ENCODE results near the gene GALNT10. TPM values are rescaled to one million over a fixed set of nuclear protein-coding genes. Genes with fewer than 3 reads are reported as not detected.

GALNT10 gene
- polyA plus RNA-seq, 1 of the 3 experiments (the other 2 are of a cell fraction): 56.3 TPM

DNA sequence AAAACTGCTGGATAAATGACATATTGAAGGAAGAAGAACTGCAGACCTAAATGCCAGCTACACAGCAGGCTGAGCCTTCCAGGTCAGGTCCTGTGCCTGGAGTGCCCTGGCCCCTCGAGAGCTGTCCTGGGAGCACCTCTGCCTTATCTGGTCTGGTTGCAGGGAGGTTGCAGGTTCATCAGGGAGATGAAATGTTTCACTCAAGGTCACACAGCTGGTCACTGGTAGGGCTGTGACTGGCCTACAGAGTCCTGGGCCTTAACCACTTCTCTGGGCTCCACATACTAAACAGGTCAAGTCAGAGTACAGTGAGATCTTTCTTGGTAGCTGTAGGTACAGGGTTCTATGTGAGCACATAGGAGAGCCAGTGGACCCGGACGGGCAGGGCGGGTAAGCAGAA, 16.7 kb downstream of the GALNT10 start:
- no peaks in the 10 kb centered on the region for H3K27me3 ChIP-seq (ENCODE audit: insufficient read depth)
- no peak overlapping the region for H2AFZ ChIP-seq (ENCODE audit: low read depth)
- DNase-seq: no peak
- peaks cover 21% of the 10 kb centered on the region for H3F3A ChIP-seq (replicated peaks; ENCODE audit: insufficient read depth)
- CTCF ChIA-PET: interaction anchor here (0.6 to 1.5 kb wide), 3 partner anchors 10 to 200 kb away, joined by 3 to 5 read pairs (median 3); no protein-coding TSS in a partner anchor
- H3K27ac ChIP-seq (ENCODE audit: low read depth in 2 of 2, low read length in 1 of 2): no peak overlapping the region
- WGBS (ENCODE audit: low lambda C conversion rate): 83% methylated on average over 4 of the region's 4 CpGs
- peaks cover 86% of the 10 kb centered on the region for H3K79me2 ChIP-seq (ENCODE audit: insufficient read depth)
- H3K4me2 ChIP-seq: no peak overlapping the region
- TF ChIP-seq FOXM1 (IDR thresholded peaks at IDR 0.05; ENCODE audit: low read depth) (no peak), FOXJ3 (CRISPR knock-in tag; IDR thresholded peaks at IDR 0.05) (no peak), JUND (IDR thresholded peaks at IDR 0.05) (no peak), GATA2 (CRISPR knock-in tag; IDR thresholded peaks at IDR 0.05) (no peak)
- TF ChIP-seq, protein P1, sequence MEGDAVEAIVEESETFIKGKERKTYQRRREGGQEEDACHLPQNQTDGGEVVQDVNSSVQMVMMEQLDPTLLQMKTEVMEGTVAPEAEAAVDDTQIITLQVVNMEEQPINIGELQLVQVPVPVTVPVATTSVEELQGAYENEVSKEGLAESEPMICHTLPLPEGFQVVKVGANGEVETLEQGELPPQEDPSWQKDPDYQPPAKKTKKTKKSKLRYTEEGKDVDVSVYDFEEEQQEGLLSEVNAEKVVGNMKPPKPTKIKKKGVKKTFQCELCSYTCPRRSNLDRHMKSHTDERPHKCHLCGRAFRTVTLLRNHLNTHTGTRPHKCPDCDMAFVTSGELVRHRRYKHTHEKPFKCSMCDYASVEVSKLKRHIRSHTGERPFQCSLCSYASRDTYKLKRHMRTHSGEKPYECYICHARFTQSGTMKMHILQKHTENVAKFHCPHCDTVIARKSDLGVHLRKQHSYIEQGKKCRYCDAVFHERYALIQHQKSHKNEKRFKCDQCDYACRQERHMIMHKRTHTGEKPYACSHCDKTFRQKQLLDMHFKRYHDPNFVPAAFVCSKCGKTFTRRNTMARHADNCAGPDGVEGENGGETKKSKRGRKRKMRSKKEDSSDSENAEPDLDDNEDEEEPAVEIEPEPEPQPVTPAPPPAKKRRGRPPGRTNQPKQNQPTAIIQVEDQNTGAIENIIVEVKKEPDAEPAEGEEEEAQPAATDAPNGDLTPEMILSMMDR (IDR thresholded peaks at IDR 0.05): no peak
- H3K9me3 ChIP-seq: no peaks in the 10 kb centered on the region
- no peak overlapping the region for H3K9ac ChIP-seq
- no peaks in the 10 kb centered on the region for H3K9me2 ChIP-seq
- peaks cover 4 to 13% of the 10 kb centered on the region in 2 experiments for H3K36me3 ChIP-seq (replicated peaks in 1 of 2; ENCODE audit: control insufficient read depth in 1 of 2, insufficient read depth in 2 of 2, low read length in 1 of 2)
- H3K4me3 ChIP-seq (ENCODE audit: low read depth in 2 of 2, low read length in 1 of 2): no peak overlapping the region
- H3K4me1 ChIP-seq (ENCODE audit: control insufficient read depth in 1 of 2, insufficient read depth in 2 of 2, low read depth in 1 of 2, low read length in 1 of 2): peaks cover 4 to 12% of the 10 kb centered on the region in 2 experiments; a peak in 1 of 4 replicates
- no peaks in the 10 kb centered on the region for H4K20me1 ChIP-seq (ENCODE audit: insufficient read depth)
- POLR2A ChIA-PET: no interaction called here

DNA sequence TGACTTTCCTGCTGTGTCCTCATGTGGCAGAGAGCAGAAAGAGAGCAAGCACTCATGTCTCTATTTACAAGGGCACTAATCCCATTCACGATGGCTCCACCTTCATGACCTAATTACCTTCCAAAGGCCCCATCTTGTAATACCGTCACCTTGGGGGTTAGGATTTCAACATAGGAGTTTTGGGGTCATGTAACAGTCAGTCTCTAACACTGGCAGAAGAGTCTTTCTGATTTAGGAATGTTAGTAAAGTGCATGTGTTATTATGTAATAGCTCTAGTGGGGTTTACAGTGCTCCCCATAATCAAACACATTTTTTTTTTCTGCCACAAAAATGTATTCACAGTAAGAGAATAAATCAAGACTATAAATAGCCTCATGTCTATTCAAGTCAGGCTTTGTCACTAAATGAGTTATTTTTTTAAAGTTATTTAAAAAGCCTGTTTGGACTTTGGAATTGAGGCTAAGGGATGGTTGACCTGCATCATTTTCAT, 19.1 kb downstream of the GALNT10 start:
- POLR2A ChIA-PET: interaction anchor here (0.6 kb wide), 1 partner anchor 43 kb away, joined by 3 read pairs; no protein-coding TSS in a partner anchor
- CTCF ChIA-PET: interaction anchor here (1.1 kb wide), 1 partner anchor 9 kb away, joined by 4 read pairs; no protein-coding TSS in a partner anchor
- no peaks in the 10 kb centered on the region for H4K20me1 ChIP-seq (ENCODE audit: insufficient read depth)
- H3K27me3 ChIP-seq (ENCODE audit: insufficient read depth): no peaks in the 10 kb centered on the region
- H3K4me1 ChIP-seq (ENCODE audit: control insufficient read depth in 1 of 2, insufficient read depth in 2 of 2, low read depth in 1 of 2, low read length in 1 of 2): peaks cover 4 to 26% of the 10 kb centered on the region in 2 experiments
- no peaks in the 10 kb centered on the region for H3K9me2 ChIP-seq
- WGBS (ENCODE audit: low lambda C conversion rate): 96% methylated on average over 2 of the region's 2 CpGs
- no peak overlapping the region for H3K4me2 ChIP-seq
- H3K27ac ChIP-seq (ENCODE audit: low read depth in 2 of 2, low read length in 1 of 2): no peak overlapping the region
- no peak overlapping the region for H3K4me3 ChIP-seq (ENCODE audit: low read depth in 2 of 2, low read length in 1 of 2)
- H3K9ac ChIP-seq: no peak overlapping the region
- H3F3A ChIP-seq (replicated peaks; ENCODE audit: insufficient read depth): peaks cover 33% of the 10 kb centered on the region
- no peak overlapping the region for H2AFZ ChIP-seq (ENCODE audit: low read depth)
- DNase-seq: no peak
- H3K9me3 ChIP-seq: no peaks in the 10 kb centered on the region
- H3K79me2 ChIP-seq (ENCODE audit: insufficient read depth): peaks cover 86% of the 10 kb centered on the region
- H3K36me3 ChIP-seq (replicated peaks in 1 of 2; ENCODE audit: control insufficient read depth in 1 of 2, insufficient read depth in 2 of 2, low read length in 1 of 2): peaks cover 4 to 13% of the 10 kb centered on the region in 2 experiments
- TF ChIP-seq, protein P2, sequence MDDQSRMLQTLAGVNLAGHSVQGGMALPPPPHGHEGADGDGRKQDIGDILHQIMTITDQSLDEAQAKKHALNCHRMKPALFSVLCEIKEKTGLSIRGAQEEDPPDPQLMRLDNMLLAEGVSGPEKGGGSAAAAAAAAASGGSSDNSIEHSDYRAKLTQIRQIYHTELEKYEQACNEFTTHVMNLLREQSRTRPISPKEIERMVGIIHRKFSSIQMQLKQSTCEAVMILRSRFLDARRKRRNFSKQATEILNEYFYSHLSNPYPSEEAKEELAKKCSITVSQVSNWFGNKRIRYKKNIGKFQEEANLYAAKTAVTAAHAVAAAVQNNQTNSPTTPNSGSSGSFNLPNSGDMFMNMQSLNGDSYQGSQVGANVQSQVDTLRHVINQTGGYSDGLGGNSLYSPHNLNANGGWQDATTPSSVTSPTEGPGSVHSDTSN (IDR thresholded peaks at IDR 0.05): no peak
- TF ChIP-seq, protein P3, sequence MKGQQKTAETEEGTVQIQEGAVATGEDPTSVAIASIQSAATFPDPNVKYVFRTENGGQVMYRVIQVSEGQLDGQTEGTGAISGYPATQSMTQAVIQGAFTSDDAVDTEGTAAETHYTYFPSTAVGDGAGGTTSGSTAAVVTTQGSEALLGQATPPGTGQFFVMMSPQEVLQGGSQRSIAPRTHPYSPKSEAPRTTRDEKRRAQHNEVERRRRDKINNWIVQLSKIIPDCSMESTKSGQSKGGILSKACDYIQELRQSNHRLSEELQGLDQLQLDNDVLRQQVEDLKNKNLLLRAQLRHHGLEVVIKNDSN (IDR thresholded peaks at IDR 0.05; ENCODE audit: borderline replicate concordance, low read depth): no peak
- TF ChIP-seq TAF1 (IDR thresholded peaks at IDR 0.05; ENCODE audit: borderline replicate concordance, low read depth, low read length) (no peak), TEAD4 (IDR thresholded peaks at IDR 0.05; ENCODE audit: borderline replicate concordance, insufficient read depth) (no peak), RXRA (IDR thresholded peaks at IDR 0.05; ENCODE audit: borderline replicate concordance, low read depth) (no peak), POLR2AphosphoS5 (IDR thresholded peaks at IDR 0.05; ENCODE audit: low read depth, low read length) (no peak), SMC3 (IDR thresholded peaks at IDR 0.05; ENCODE audit: low read depth, low read length) (no peak), ELF1 (IDR thresholded peaks at IDR 0.05) (no peak), GATA2 (CRISPR knock-in tag; IDR thresholded peaks at IDR 0.05) (no peak), RFX5 (IDR thresholded peaks at IDR 0.05; ENCODE audit: low read length) (no peak), FOXJ3 (CRISPR knock-in tag; IDR thresholded peaks at IDR 0.05) (no peak)
- TF ChIP-seq, protein P4, sequence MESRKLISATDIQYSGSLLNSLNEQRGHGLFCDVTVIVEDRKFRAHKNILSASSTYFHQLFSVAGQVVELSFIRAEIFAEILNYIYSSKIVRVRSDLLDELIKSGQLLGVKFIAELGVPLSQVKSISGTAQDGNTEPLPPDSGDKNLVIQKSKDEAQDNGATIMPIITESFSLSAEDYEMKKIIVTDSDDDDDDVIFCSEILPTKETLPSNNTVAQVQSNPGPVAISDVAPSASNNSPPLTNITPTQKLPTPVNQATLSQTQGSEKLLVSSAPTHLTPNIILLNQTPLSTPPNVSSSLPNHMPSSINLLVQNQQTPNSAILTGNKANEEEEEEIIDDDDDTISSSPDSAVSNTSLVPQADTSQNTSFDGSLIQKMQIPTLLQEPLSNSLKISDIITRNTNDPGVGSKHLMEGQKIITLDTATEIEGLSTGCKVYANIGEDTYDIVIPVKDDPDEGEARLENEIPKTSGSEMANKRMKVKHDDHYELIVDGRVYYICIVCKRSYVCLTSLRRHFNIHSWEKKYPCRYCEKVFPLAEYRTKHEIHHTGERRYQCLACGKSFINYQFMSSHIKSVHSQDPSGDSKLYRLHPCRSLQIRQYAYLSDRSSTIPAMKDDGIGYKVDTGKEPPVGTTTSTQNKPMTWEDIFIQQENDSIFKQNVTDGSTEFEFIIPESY (IDR thresholded peaks at IDR 0.05; ENCODE audit: borderline replicate concordance, low read depth): no peak
- TF ChIP-seq, protein P5, sequence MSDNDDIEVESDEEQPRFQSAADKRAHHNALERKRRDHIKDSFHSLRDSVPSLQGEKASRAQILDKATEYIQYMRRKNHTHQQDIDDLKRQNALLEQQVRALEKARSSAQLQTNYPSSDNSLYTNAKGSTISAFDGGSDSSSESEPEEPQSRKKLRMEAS (IDR thresholded peaks at IDR 0.05; ENCODE audit: low read depth): no peak
- TF ChIP-seq, protein P6, sequence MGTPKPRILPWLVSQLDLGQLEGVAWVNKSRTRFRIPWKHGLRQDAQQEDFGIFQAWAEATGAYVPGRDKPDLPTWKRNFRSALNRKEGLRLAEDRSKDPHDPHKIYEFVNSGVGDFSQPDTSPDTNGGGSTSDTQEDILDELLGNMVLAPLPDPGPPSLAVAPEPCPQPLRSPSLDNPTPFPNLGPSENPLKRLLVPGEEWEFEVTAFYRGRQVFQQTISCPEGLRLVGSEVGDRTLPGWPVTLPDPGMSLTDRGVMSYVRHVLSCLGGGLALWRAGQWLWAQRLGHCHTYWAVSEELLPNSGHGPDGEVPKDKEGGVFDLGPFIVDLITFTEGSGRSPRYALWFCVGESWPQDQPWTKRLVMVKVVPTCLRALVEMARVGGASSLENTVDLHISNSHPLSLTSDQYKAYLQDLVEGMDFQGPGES (IDR thresholded peaks at IDR 0.05; ENCODE audit: low read depth, low read length): no peak
- TF ChIP-seq, protein P7, sequence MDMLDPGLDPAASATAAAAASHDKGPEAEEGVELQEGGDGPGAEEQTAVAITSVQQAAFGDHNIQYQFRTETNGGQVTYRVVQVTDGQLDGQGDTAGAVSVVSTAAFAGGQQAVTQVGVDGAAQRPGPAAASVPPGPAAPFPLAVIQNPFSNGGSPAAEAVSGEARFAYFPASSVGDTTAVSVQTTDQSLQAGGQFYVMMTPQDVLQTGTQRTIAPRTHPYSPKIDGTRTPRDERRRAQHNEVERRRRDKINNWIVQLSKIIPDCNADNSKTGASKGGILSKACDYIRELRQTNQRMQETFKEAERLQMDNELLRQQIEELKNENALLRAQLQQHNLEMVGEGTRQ (IDR thresholded peaks at IDR 0.05; ENCODE audit: borderline replicate concordance, low read depth, low read length): no peak
